OCI-LY7 (cell line): ENCODE data around the gene RASSF5. TPM values are rescaled to one million over a fixed set of nuclear protein-coding genes. Genes with fewer than 3 reads are reported as not detected.
A peak's percentile ranks its signal among the peaks of the same experiment; 100 is the strongest.
"Not testable (repeated sequence)": the region's sequence is repeated elsewhere in the genome, so short reads cannot be mapped to it uniquely, and the experiment has no call there.

Source experiments
- BruUV-seq: library from RNA; stranded (reverse); fragments of 400-500 nt; replicated peaks from 2 replicates; lab custom pipeline; 2021; lab: Mats Ljungman, UMichigan
- CTCF ChIA-PET: fragments of 300-600 bp; sonication (Branson Sonifier 250); formaldehyde crosslinking; loops from one replicate; lab custom pipeline; 2022; ENCODE audit warnings: antibody characterized with exemption; ENCODE audit not compliant: unreplicated experiment; lab: Charles Lee
- POLR2A ChIA-PET: fragments of 300-600 bp; sonication (Branson Sonifier 250); formaldehyde crosslinking; loops from one replicate; lab custom pipeline; 2022; ENCODE audit warnings: antibody characterized with exemption; lab: Charles Lee
- DNase-seq: peaks from one replicate; pipeline ENCODE4 v3.0.0-alpha.2; 2015; ENCODE audit warnings: low spot score
- H2AFZ ChIP-seq: fragments of 200-600 bp; sonication (generic), shearing (Covaris generic); 2 replicates; pipeline ENCODE4 v1.6.1; 2014; ENCODE audit warnings: mild to moderate bottlenecking, antibody characterized with exemption, low read length, moderate library complexity
- H3K27ac ChIP-seq: fragments of 200-600 bp; sonication (generic); 2 replicates; pipeline ENCODE4 v1.5.1; 2014; ENCODE audit warnings: mixed run types, low read depth, mild to moderate bottlenecking, moderate library complexity, low read length, inconsistent platforms; ENCODE audit not compliant: poor library complexity, severe bottlenecking
- H3K36me3 ChIP-seq: fragments of 200-600 bp; sonication (generic); 2 replicates; pipeline ENCODE4 v1.6.1; 2014; ENCODE audit warnings: mild to moderate bottlenecking, antibody characterized with exemption, low read length, moderate library complexity, mixed read lengths; ENCODE audit not compliant: insufficient read depth
- H3K4me1 ChIP-seq: fragments of 200-600 bp; sonication (generic); 2 replicates; pipeline ENCODE4 v1.5.1; 2014; ENCODE audit warnings: mild to moderate bottlenecking, low read length; ENCODE audit not compliant: insufficient read depth, poor library complexity, severe bottlenecking
- H3K4me2 ChIP-seq: fragments of 200-600 bp; sonication (generic); 2 replicates; pipeline ENCODE4 v1.6.1; 2014; ENCODE audit warnings: mild to moderate bottlenecking, low read length
- H3K4me3 ChIP-seq: fragments of 200-600 bp; sonication (generic); 2 replicates; pipeline ENCODE4 v1.5.1; 2014; ENCODE audit warnings: mild to moderate bottlenecking, low read depth, low read length; ENCODE audit not compliant: poor library complexity, severe bottlenecking
- H3K79me2 ChIP-seq: fragments of 200-600 bp; sonication (generic); 2 replicates; pipeline ENCODE4 v1.6.1; 2016; ENCODE audit warnings: low read depth, mild to moderate bottlenecking, low read length, moderate library complexity, mixed read lengths; ENCODE audit not compliant: insufficient read depth
- H3K9me2 ChIP-seq: fragments of 200-600 bp; sonication (generic); 2 replicates; pipeline ENCODE4 v1.6.1; 2016; ENCODE audit warnings: mild to moderate bottlenecking, low read length, mixed read lengths; ENCODE audit not compliant: insufficient read depth
- H3K9me3 ChIP-seq: fragments of 200-600 bp; sonication (generic); 2 replicates; pipeline ENCODE4 v1.6.1; 2014; ENCODE audit warnings: mild to moderate bottlenecking, mixed run types, low read length, mixed read lengths
- H4K20me1 ChIP-seq: fragments of 200-600 bp; sonication (generic); 2 replicates; pipeline ENCODE4 v1.6.1; 2014; ENCODE audit warnings: mild to moderate bottlenecking, antibody characterized with exemption, low read length, moderate library complexity, mixed read lengths; ENCODE audit not compliant: insufficient read depth
- CTCF ChIP-seq: fragments of 200-600 bp; sonication (generic); conservative IDR thresholded peaks from 2 replicates; pipeline ENCODE4 v1.5.1; 2014; ENCODE audit warnings: mild to moderate bottlenecking, antibody characterized with exemption, low read length, moderate library complexity, mixed read lengths
- EZH2phosphoT487 ChIP-seq: fragments of 200-600 bp; sonication (generic); IDR thresholded peaks from 2 replicates; pipeline ENCODE4 v1.6.1; 2018; ENCODE audit warnings: low read depth, borderline replicate concordance, mild to moderate bottlenecking, mixed run types, antibody characterized with exemption, low read length, moderate library complexity, mixed read lengths
- intact Hi-C: fragments of 100-400 bp; cut with micrococcal nuclease; formaldehyde crosslinking; loops from one replicate; pipeline ENCODE4 v1.10.0; 2022; ENCODE audit not compliant: unreplicated experiment
- total RNA-seq, 2 experiments: library from RNA; depleted of rRNA in 1 of 2; stranded (reverse); fragments of >200 nt in 1 of 2; shearing (Covaris generic) in 1 of 2; gene quantifications; 2 replicates each; pipeline ENCODE4 v1.2.3, GENCODE V29; 2014 to 2022

The RASSF5 gene
- total RNA-seq, 2 experiments from 2014 or later, result 19.8 to 25.7 TPM

GRCh38 chr1:206579747-206580437 lies 72.6 kb downstream of the RASSF5 start:
- POLR2A ChIA-PET, result interaction anchor here (0.6 to 2.5 kb wide), 7 partner anchors 11 to 443 kb away, joined by 3 to 15 read pairs (median 5); no protein-coding TSS in a partner anchor
- BruUV-seq, result no TSS peak

DNA sequence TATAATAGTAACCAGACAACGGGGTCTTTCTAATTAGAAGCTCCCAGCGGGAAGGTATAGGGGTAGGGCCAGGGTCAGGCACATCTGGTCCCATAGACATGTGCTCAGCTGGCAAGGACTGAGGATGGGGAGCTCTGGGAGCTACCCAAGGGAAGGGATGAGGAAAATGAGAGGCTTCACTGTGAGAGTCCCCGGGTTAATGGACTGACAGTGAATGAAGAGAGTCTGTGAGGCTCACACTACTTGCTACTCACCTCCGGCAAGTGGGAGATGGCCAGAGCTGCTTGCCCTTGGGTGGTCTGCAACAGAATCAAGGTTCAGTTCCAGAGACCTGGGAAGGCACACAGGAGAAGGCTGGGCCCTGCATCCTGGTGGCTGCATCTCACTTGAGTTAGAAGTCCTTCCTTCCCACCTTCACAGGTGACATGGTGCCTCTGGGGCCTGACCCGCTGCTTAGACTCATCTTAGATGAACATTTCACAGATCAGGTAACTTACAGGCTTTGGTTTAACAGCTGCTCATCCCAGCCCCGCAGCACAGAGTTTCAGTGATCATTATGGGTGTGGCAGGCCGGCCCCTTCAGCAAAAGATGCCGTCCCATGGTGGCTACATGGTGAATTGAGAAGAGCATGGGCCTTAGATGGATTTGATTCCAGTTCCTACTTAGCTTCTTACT lies 73.2 kb downstream of the RASSF5 start:
- BruUV-seq, result no TSS peak
- DNase-seq, result no peak
- H4K20me1 ChIP-seq, result no peaks in the 10 kb centered on the region
- H3K4me1 ChIP-seq, result peaks cover 17% of the 10 kb centered on the region
- no peak for TF ChIP-seq EZH2phosphoT487
- no peak for TF ChIP-seq CTCF
- POLR2A ChIA-PET, result interaction anchor here (0.6 to 2.5 kb wide), 6 partner anchors 12 to 443 kb away, joined by 3 to 15 read pairs (median 5); no protein-coding TSS in a partner anchor
- CTCF ChIA-PET, result interaction anchor here (0.6 to 1.2 kb wide), 4 partner anchors 25 to 110 kb away, joined by 3 to 4 read pairs (median 4); no protein-coding TSS in a partner anchor
- peak overlapping the region; percentile 48 for H3K27ac ChIP-seq
- no peak overlapping the region for H3K4me3 ChIP-seq
- H2AFZ ChIP-seq, result no peak overlapping the region
- peak overlapping the region; percentile 41 for H3K4me2 ChIP-seq
- H3K36me3 ChIP-seq, result peaks cover 17% of the 10 kb centered on the region; the same call in 1 of the 2 replicates
- intact Hi-C loops, result no loop called here
- no peaks in the 10 kb centered on the region for H3K79me2 ChIP-seq
- H3K9me3 ChIP-seq, result no peaks in the 10 kb centered on the region
- no peaks in the 10 kb centered on the region for H3K9me2 ChIP-seq

More at GRCh38 chr1:206579747-206580437, 72.6 kb downstream of the RASSF5 start:
- TF ChIP-seq EZH2phosphoT487, result no peak
- no peak for TF ChIP-seq CTCF
- intact Hi-C loops, result no loop called here
- Histone ChIP-seq H3K4me1 (peaks cover 24% of the 10 kb centered on the region), H3K9me2 (no peaks in the 10 kb centered on the region), H3K9me3 (no peaks in the 10 kb centered on the region), H2AFZ (no peak overlapping the region), H3K27ac (peak overlapping the region; percentile 48), H3K79me2 (no peaks in the 10 kb centered on the region), H4K20me1 (no peaks in the 10 kb centered on the region), H3K36me3 (peaks cover 10% of the 10 kb centered on the region; the same call in 1 of the 2 replicates), H3K4me3 (no peak overlapping the region), H3K4me2 (peak overlapping the region; percentile 41)
- CTCF ChIA-PET, result interaction anchor here (1.0 to 1.2 kb wide), 2 partner anchors 28 to 90 kb away, joined by 4 read pairs; no protein-coding TSS in a partner anchor
- DNase-seq, result peak; percentile 83

GRCh38 chr1:206581114-206581497 lies 73.8 kb downstream of the RASSF5 start:
- H3K4me2 ChIP-seq, H4K20me1 ChIP-seq, H3K4me3 ChIP-seq, H3K9me3 ChIP-seq, H3K27ac ChIP-seq, DNase-seq, BruUV-seq, H2AFZ ChIP-seq, H3K79me2 ChIP-seq, H3K9me2 ChIP-seq, intact Hi-C loops: not testable (repeated sequence)
- H3K4me1 ChIP-seq, result peaks cover 14% of the 10 kb centered on the region
- POLR2A ChIA-PET, result interaction anchor here (0.7 to 2.5 kb wide), 3 partner anchors 11 to 36 kb away, joined by 3 to 15 read pairs (median 8); no protein-coding TSS in a partner anchor
- H3K36me3 ChIP-seq, result peaks cover 19% of the 10 kb centered on the region; the same call in 1 of the 2 replicates
- CTCF ChIA-PET, result interaction anchor here (0.6 to 1.2 kb wide), 3 partner anchors 26 to 708 kb away, joined by 3 to 4 read pairs (median 3); no protein-coding TSS in a partner anchor
